HCT116 (cell line): ENCODE measurements around the gene TOX4.

ENCODE experiments used
- CBX3 ChIP-seq: IDR thresholded peaks from 2 replicates; pipeline ENCODE4 v1.6.1; 2012; ENCODE audit warnings: low read depth
- CTCF ChIP-seq, 3 experiments: fragments of 200-600 bp in 1 of 3; sonication (generic) in 1 of 3; IDR thresholded peaks in 2 of 3; conservative IDR thresholded peaks in 1 of 3; 2 replicates each; pipeline ENCODE4 v1.5.1; 2012 to 2017; ENCODE audit warnings: low read depth in 2 of 3, low read length in 2 of 3, antibody characterized with exemption in 1 of 3, borderline replicate concordance in 1 of 3, control low read depth in 1 of 3, mild to moderate bottlenecking in 1 of 3, mixed read lengths in 1 of 3, mixed run types in 1 of 3, moderate library complexity in 1 of 3; ENCODE audit not compliant: insufficient read depth in 1 of 3
- ELF1 ChIP-seq: IDR thresholded peaks from 2 replicates; pipeline ENCODE4 v1.6.1; 2012; ENCODE audit warnings: low read depth, borderline replicate concordance
- EZH2 ChIP-seq: fragments of 200-600 bp; sonication (generic); IDR thresholded peaks from 2 replicates; pipeline ENCODE4 v1.6.1; 2017; ENCODE audit warnings: antibody characterized with exemption, mixed run types
- EZH2phosphoT487 ChIP-seq: fragments of 200-600 bp; IDR thresholded peaks from 2 replicates; pipeline ENCODE4 v1.6.1; 2018; ENCODE audit warnings: antibody characterized with exemption, borderline replicate concordance
- JUND ChIP-seq: IDR thresholded peaks from 2 replicates; pipeline ENCODE4 v1.6.1; 2012
- MAX ChIP-seq: IDR thresholded peaks from 2 replicates; pipeline ENCODE4 v1.6.1; 2012
- POLR2A ChIP-seq: IDR thresholded peaks from 2 replicates; pipeline ENCODE4 v1.7.0; 2011; ENCODE audit warnings: borderline replicate concordance; ENCODE audit not compliant: insufficient read depth, insufficient read length; ENCODE audit errors: extremely low read depth
- POLR2AphosphoS5 ChIP-seq: IDR thresholded peaks from 2 replicates; pipeline ENCODE4 v1.6.1; 2011; ENCODE audit warnings: mild to moderate bottlenecking, low read depth, low read length, moderate library complexity
- RAD21 ChIP-seq: IDR thresholded peaks from 2 replicates; pipeline ENCODE4 v1.6.1; 2012; ENCODE audit warnings: low read depth, mild to moderate bottlenecking
- REST ChIP-seq: IDR thresholded peaks from 2 replicates; pipeline ENCODE4 v1.6.1; 2012; ENCODE audit warnings: low read depth
- TCF7L2 ChIP-seq: IDR thresholded peaks from 2 replicates; pipeline ENCODE4 v1.7.0; 2011; ENCODE audit warnings: borderline replicate concordance, inconsistent platforms; ENCODE audit not compliant: insufficient read depth, insufficient read length; ENCODE audit errors: extremely low read depth

- TF ChIP-seq POLR2A (no peak), CTCF (IDR thresholded peaks at IDR 0.05 in 2 of 3, conservative IDR thresholded peaks at IDR 0.05 in 1 of 3; ENCODE audit: borderline replicate concordance in 1 of 3, insufficient read depth in 1 of 3, low read depth in 2 of 3, low read length in 2 of 3) (no peak), POLR2AphosphoS5 (no peak), CBX3 (no peak), RAD21 (no peak), REST (no peak), ELF1 (no peak), EZH2phosphoT487 (no peak), JUND (no peak), EZH2 (no peak), TCF7L2 (no peak), MAX (no peak)
Observed at GRCh38 chr14:21518725-21519124, 41.7 kb downstream of the TOX4 start.
